HG03103 (cell line): ENCODE measurements around the gene CLASP1.
"Not testable (repeated sequence)": the region's sequence is repeated elsewhere in the genome, so short reads cannot be mapped to it uniquely, and the experiment has no call there.

Experiments used
- ATAC-seq: cut with Tn5 transposase; IDR thresholded peaks from one replicate; pipeline ENCODE4 v1.9.1; 2021; ENCODE audit warnings: low read depth; ENCODE audit not compliant: unreplicated experiment

Gene CLASP1

DNA sequence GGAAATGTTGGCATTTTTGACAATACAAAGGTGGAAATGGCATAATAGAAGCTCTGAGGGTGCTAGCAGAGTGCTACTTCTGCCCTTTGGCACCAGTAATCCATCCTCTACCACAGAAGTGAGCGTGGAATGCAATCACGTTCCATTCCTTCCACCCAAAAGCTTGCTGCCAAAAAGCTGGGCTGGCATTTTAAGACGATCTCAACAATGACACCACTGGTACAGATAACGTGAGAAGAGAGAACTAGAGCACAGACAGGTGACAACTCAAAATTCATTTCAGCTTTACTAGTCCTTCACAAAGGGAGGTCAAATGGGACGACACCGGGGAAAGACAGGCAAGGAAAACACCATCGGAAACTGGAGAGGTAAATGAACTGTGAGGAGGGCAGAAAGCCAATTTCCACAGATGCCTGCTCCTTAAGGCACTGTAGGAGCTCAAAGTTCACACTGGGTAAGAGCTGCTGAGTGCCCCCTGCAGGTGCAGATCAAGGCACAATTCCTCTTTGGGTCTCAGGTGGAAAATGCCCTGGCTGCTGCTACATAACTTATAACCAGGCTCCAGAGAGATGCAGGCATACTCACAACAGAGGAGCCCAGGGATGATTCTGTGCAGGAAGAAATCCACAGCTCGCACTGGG is 169.3 kb downstream of the CLASP1 start:
- no peak for ATAC-seq

DNA sequence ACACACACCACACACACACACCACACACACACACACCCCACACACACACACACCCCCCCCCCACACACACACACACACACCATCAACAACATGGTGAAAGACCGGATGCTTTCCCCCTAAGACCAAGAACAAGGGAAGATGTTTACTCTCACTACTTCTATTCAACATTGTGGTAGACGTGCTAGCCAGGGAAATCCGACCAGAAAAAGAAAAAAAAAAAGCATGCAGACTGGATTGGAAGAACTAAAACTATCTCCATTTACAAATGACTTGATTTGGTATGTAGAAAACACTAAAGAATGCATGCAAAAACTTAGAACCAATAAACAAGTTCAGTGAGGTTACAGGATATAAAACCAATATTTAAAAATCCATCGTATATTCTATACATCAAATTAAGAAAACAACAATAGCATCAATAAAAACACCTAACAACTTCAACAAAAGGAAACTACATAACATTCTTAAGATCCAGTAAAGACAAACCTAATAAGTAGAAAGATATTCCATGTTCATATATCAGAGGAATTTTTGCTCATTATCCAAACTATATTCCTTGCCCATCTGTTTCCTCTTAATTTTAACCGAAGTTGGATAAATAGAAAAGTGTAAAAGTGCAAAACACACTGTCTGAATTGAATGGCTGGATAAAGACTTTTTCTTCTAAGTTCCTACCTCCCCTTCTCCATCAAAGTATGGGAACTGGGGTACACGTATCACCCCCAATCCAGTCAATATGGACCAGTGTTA is 170.1 kb downstream of the CLASP1 start:
- no peak for ATAC-seq

DNA sequence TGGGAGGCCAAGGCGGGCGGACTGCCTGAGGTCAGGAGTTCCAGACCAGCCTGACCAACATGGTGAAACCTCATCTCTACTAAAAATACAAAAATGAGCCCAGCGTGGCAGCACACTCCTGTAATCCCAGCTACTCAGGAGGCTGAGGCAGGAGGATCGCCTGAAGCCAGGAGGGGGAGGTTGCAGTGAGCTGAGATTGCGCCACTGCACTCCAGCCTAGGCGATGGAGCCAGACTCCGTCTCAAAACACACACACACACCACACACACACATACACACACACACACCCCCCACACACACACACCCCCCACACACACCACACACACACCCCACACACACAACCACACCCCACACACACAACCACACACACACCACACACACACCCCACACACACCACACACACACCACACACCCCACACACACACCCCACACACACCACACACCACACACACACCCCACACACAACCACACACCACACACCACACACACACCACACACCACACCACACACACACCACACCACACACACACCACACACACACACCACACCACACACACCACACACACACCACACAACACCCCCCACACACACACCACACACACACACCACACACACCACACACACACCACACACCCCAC is 170.8 kb downstream of the CLASP1 start:
- ATAC-seq: not testable (repeated sequence)

DNA sequence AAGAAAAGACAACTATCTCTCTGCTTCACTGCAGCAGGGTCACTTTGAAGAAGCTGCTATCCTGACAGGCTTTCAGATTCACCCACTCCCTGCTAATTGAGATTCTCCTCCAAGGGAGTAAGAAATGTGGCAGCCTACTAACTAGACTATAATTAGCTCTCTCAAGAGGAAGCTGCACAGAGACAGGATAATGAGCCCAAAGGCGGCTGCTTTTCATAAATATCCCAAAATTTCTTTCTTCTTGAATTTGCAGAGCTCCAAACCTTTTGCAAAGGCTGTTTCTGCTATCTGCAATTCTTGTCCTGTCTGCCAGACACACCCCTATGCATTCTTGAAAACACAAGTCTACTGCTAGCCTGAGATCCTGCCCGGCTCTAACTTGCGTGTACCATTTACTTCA is 172.6 kb downstream of the CLASP1 start:
- ATAC-seq: no peak

DNA sequence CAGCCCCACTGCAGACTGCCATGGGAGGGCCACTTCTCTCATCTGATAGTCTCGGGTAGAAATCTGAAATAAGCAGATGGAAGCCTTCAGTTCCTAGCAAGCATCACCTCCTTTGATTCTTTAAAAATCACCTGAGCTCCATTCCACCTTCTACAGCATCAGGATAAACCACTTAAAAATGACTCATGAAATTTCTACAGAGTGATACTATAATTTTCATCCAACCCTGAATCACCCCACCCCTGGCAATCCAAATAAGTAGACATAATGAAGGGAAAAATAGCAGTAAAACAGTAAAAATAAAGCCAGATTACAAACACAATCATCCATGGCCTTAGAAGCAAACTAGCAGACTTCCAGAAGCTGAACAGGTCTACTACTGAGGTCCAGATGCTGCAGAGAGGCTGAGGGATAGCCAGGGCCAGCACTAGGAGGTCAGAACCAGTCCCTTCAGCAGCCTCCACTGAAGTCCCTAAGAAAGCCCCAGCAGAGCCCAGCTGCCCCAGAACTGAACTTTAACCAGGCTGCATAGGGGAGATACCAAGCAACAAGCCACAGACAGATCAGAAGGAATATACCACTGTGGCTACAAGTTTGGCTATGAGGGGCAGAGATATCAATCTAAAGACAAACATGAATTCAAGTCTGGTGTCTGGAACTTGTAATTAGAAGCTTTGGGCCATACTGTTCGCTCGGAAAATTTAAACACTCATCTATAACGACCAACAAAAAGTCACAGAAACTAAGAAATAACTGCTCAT is 173.3 kb downstream of the CLASP1 start:
- ATAC-seq: no peak

DNA sequence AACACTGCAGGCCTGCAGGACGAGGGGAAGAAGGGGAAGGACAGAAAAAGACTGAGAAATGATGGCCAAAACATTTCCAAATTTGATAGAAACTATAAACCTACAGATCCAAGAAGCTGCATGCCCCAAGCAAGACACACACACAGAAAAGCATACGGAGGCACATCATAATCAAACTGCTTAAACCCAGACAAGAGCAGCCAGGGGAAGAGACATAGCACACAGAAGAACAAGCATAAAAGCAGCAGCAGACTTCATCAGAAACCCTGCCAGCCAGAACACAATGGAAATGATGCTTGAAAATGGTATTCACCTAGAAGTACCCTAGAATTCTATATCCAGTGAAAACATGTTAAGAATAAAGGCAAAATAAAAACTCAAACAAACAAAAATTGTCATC is 175.8 kb downstream of the CLASP1 start:
- no peak for ATAC-seq

DNA sequence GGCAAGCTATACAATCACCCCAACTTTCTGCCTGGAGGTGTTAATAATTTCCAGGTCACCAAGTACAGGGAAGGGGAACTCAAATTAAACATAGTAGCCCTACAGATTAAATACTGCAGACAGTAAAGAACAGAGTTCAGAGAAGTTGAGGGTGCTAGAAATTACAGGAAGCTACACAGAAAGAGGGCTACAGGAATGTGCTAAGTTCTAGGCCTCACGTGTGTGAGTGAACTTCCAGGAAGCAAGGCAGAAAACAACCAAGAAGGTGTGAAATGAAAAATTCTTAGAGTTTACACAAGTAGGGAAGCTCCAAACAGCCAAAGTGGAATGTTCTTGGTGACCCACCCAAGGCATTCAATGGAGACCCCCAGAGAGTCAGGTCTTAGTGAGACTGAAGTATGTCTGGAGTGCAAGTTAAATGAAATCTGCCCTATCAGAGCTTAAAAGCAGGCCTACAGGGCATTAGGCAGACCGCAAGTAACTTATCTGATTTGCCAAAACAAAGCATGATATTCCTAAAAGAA is 176.7 kb downstream of the CLASP1 start:
- ATAC-seq: no peak

DNA sequence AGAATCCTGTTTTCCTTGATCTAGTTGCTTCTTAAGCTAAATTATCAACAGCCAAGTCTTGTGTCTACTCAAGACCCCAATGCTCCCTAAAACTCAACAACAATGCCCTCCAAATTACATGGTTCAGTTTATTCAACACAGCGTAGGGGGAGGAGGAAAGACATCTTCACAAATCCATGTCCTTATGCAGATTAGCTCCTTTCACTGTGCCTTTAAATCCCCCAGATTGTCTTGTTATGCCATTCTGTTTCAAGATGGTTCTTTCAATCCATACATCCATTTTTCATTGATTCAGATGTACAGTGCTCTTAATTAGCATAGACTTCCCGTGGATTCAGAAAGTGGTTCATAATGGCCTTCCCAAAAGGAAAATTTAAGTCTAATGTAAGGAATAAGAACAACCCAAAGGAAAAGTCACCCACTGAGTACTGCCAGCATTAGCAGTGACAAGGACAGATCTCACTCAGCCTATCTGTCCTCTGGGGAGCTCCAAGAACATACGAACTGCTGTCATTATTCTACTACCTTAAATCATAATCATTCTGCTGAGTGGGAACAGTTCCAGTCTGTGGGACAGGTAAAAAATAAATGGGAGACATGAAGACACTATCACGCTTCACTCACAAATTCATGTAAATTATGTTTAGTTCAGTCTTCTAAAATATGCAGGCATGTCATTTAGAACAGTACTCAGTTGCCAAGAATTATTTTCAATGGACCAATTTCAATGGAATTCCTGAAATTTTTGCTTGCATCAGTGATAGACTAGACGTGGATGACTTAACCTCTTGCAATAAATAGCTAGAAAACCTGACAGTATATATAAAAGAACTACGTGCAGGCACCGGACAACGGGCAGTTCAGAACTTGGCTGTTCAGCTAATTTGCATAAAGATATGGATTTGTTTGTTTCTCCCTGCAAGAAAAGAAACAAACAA is 177.5 kb downstream of the CLASP1 start:
- no peak for ATAC-seq

DNA sequence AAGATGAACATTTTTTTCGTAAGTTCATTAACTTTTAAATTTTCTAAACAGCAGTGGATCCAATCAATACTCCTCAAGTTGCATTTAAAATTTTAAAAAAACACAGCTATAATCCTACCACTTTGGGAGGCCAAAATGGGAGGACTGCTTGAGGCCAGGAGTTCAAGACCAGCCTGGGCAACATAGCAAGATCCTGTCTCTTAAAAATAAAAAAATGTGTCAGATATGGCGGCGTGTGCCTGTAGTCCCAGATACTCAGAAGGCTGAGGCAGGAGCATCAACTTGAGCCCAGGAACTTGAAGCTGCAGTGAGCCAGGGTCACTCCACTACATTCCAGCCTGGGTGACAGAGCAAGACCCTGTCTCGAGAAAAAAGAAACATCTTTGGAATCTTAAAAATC is 178.3 kb downstream of the CLASP1 start:
- ATAC-seq: no peak

DNA sequence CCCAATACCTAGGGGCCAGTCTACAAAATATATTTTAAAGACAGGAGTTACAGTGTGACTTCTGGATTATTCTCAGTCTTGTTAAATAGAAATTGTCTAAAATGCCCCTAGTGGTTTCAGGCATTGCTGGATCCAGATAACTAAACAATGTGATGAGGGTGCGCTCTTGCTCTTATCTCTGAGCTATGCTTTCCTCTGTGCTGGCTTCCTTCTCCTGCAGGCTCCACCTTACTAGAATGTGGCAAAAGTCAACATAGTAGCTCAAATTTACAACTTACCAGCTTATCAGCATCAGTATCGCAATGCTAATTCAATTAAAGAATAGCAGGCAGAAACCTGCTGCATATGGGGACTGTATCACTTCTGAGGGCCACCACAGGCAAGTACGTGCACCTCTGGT is 179.9 kb downstream of the CLASP1 start:
- no peak for ATAC-seq

DNA sequence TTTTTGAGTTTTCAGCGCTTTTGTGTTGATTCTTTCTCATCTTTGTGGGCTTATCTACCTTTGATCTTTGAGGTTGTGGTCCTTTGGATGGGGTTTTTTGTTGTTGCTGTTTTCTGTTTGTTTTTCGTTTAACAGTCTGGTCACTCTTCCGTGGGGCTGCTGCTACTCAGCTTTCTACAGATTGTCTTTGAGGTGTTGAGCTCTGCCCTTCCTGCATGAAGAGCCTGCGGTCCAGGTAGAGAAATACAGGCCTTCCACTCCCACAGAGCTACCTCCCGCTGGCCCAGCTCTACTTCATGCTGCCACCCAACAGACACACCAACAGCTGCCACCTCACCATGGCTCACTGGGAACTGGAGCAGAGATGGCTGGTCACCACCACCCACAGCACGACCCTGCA is 180.3 kb downstream of the CLASP1 start:
- no peak for ATAC-seq

DNA sequence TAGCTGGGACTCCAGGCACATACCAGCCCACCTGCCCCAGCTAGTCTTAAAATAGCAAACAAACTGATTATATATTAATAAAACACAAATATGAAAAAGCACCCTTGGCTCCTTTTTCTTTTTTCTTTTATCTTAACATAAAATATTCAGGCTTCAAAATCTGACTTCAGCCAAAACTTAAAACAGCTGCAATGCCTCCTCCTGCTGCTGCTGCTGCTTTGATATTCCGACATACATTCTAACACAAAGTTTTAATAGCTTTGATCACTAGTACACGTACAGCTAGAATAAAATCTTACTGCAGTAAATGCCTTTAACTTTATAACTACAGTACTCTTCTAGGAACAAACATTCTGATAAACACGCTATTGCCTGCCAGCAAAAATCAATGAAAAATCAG is 190.0 kb downstream of the CLASP1 start:
- ATAC-seq: no peak

DNA sequence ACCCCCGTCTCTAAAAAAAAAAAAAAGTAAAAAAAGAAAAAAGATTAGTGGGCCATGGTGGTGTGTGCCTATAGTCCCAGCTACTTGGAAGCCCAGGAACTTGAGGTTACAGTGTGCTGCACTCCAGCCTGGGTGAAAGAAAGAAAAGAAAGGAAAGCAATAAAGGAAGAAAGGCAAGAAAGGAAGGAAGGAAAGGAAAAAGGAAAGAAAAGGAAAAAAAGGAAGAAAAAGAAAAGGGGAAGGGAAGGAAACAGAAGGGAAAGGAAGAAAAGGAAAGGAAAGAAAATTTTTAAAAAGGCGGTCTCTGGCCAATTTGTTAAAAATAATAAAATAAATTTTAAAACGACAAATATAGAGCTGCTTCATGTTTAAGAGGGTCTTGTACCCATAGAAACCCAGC is 192.9 kb downstream of the CLASP1 start:
- no peak for ATAC-seq

DNA sequence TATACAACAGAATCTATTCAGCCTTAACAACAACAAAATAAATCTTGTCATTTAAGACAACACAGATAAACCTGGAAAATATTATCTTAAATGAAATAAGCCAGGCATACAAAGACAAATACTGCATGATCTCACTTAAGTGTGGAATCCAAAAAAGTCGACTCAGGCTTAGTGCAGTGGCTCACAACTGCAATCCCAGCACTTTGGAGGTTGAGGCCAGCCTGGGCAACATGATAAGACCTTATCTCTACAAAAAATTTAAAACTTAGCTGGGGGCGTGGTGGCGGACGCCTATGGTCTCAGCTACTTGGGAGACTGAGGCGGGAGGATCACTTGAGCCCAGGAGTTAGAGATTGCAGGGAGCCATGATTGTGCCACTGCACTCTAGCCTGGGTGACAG is 193.8 kb downstream of the CLASP1 start:
- ATAC-seq: no peak

DNA sequence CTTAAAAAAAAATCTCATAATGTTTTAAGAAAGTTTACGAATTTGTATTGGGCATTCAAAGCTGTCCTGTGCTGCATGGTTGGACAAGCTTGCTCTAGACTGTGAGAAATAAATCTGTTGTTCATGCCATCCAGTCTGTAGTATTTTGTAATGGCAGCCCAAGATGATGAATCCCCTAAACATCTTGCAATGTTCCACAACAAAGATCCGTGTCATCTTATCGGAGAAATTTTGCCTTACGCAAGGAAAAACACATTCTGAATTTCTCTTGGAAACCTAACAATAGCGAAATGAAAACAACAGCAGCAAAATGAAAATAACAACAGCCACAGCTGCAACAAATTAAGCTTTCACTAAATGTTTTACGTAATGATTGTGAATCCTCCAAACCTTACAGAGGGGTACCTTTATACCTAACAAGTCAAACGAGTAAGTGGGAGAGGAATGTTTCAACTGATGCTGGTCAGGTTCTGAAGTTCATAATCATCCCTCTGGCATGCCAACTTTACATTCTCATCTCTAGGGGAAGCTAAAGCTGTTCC is 194.6 kb downstream of the CLASP1 start:
- no peak for ATAC-seq

DNA sequence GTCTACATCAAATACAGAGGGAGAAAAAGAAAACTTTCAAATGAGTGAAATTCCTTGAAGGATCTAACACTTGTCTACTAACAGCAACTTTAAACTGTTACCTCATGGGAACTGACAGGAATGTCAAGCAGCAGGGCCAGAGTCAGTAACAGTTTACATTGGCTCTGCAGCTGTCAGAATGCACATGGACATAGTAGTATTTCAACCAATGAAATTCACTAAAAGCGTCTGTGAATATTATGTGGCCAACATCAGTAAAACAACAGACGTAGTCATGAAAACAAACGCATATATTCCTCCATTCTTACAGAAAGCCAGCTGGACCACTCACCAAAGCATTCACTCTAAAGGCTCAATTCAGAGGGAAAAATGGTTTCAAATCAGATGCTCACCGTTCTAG is 197.9 kb downstream of the CLASP1 start:
- no peak for ATAC-seq

DNA sequence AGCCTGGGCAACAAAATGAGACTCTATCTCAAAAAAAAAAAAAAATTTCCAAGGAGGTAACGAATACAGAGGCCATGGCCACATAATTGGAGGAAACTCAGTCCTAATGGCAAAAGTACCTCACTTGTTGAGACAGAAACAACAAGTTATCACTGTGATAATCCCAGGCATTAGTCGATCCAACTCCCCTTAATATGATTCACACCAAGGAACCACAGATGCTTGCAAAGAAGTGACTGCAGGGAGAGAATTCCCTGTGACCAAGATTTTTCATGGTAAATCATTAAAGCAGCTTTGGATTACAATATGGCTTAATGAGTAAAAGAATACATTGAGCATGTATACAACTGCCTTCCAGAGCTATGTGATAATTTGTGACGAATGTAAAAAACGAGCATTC is 199.0 kb downstream of the CLASP1 start:
- no peak for ATAC-seq

DNA sequence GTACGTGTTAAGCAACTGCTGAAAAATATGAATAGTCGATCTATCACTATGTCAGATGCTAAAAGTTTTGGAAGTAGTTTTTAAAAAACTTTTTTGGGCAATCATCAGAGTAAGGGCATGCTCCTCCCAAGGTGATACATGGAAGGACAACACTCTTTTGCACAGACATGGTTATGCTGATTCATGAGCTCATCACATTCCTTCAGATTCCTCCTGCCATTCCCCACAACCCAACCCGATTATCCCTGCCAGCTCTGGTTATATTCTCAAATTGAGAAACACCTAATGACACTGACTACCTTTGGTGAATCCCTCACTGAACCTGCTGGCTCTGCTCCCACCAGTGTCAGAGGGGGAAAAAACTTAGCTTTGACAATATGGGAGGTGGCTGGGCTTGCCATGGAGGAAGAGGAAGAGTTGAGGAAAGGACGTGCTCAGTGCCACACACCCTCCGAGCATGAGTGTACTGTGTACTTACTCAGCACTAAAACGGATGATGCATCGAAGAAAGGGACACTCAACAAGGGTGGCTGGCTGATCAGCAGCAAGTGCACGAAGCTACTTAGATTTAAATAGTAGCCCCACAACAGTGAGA is 202.5 kb downstream of the CLASP1 start:
- ATAC-seq: no peak

DNA sequence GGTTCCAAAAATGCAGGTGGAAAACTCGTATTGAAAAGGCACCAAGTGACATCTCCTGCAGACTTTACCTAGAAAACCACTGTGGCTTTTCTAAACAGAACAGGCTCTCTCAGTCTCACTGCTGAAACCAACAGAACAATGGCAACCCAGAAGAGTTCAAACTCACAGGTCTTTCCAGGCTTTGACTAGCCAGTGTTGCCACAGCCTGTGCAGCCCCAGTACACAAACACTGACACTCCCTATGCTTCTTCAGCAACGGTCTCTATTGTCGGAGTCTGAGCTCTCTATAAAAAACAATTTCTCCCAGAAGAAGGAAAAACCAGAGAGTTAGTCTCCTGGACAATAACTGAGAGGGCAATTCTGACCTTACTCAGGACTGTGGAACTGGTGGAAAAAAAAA is 206.4 kb downstream of the CLASP1 start:
- no peak for ATAC-seq
